Caki2 (cell line): ENCODE data around the gene CFAP57. TPM values are rescaled to one million over a fixed set of nuclear protein-coding genes. Genes with fewer than 3 reads are reported as not detected.

ENCODE experiments used
- DNase-seq: peaks from one replicate; pipeline ENCODE4 v3.0.0-alpha.2; 2015; ENCODE audit warnings: low read depth
- in situ Hi-C: cut with HindIII; loops from 2 replicates; pipeline ENCODE4 v1.10.0; 2016; ENCODE audit warnings: low sequenced_read_pairs, low pct_unique_long_range_greater_than_20kb, mixed read lengths
- total RNA-seq: library from RNA; depleted of rRNA; stranded (reverse); fragments of >200 nt; shearing (Covaris generic); gene quantifications from 2 replicates; pipeline ENCODE4 v1.2.3, GENCODE V29; 2014; ENCODE audit warnings: low replicate concordance; rRNA removed

CFAP57 gene
- total RNA-seq, 1 experiment from 2014 or later = 2.1 TPM

DNA sequence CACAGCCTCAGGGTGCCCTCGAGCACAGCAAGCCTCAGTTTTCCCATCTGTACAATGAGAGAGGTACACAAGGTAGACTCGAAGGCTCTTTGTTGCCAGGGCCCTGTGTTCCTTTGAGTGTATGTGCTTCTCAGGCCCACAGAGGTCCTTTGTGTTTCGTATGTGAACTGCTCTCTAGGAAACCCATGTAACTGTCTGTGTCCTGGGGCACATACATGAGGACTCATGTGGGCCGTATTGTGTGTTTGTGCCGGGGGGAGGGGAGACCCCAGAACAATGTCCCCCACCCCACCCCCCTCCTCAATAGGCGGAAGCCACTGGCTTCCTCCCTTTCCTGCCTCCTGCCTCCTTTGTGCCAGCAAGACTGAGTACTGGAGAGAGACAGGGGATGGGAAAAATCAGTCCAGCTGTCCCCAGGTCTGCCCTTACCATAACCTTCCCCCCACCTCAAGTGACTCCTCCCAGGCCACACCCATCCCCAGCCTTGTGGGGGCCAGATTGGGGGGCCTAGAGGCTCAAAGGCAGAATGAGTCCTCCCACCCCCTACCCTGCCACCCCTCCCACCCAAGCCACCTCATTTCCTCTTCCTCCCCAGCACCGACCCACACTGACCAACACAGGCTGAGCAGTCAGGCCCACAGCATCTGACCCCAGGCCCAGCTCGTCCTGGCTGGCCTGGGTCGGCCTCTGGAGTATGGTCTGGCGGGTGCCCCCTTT, 128.4 kb downstream of the CFAP57 start, which contains the start of gene TIE1:
Gene TIE1, plus strand, starts transcription at position 605 of the 717 bp plus-strand sequence. Its CDS starts 90 bp downstream, at position 695.
- no peak for DNase-seq
- in situ Hi-C loops = no loop called here

DNA sequence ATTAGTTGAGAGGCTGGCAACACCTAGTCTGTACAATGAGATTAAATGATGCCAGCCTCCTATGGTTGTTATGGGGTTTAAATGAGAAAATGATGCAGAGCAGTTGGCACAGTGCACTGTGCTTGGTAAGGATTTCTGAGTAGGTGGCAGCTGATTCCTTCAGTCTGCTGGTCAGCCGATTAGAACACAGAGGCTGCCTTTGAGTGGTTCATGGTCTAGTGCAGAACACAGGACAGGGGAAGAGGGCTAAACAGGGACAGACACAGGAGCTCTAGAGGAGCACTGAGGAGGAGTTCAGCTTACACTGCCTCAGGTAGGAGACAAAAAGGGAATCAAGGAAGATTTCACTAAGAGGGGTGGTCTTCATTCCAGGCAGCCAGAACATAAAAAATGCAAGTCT, 130.1 kb downstream of the CFAP57 start:
- in situ Hi-C loops = no loop called here
- DNase-seq = no peak

DNA sequence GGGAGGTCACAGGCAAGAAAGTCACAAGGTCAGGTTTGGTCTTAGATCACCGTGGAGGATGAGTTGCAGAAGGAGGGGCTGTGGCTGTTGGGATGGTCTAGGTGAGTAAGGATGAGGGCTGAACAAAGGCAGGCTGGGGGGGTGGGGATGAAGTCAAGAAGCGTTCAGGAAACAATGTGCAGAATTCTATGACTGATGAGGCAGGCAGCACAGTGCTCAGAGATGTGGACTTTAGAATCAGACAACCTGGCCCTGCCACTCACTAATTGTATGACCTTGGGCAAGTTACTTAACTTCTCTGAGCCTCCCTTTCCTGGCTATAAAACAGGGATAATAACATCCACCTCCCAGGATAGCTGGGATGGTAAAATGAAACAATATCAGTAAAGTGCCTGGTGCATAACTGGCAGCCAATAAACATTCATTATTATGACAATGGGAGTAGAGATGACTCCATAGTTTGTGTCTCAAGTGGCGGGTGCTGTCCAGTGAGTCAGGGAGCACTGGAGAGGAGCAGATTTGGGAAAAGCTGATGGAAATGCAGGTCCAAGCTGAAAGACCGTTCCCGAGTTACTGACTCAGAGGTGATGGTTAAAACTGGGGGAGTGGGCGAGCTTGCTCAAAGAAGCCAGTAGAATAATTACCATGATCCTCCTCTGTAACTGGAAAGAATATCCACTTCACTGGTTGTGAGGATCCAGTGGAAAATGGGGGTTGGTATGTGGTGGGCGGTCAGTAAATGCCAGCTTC, 130.8 kb downstream of the CFAP57 start:
- no peak for DNase-seq
- in situ Hi-C loops = no loop called here

DNA sequence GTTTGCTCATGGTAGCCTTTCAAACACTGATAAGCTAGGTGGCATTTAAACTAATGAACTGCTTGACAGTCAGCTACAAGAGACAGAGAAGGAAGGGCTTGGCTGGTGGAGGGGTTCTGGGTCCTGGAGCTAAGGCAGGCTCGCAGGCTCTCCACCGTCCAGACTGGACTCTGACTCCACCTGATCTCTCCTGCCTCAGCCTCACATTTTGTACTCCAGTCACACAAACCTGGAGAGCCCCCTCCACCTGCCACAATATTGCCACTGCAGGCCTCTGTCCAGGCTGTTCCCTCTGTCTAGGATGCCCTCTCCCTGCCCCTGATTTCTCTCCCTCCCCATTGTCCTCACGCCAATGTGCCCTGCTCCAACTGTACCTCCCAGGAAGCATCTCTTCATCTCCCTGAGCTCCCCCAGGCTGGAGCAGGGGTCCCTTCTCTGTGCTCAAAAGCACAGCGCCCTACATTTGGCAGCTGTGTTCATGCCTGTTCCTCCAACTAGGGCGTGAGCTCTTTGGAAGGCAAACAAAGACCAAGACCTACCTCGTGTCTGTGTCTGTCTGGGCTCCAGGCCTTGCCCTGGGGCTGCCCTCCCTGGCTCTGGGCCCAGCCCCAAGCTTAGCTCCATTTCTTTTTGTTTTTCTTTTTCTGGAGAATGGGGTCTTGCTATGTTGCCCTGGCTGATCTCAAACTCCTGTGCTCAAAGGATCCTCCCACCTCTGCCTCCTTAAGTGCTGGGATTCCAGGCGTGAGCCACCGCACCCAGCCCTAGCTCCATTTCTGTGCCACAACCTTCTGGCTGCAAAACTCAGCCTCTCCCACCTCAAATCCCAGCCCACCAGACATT, 131.6 kb downstream of the CFAP57 start:
- in situ Hi-C loops = no loop called here
- DNase-seq = no peak

Other genes starting within 250 kb of the CFAP57 start
- 549 and 560 TPM in 2 replicates for gene SLC2A1, start 213.5 kb upstream of the CFAP57 start, total RNA-seq
- gene EBNA1BP2, start within 50 bp of the CFAP57 start, total RNA-seq = 135 and 181 TPM in 2 replicates
- gene TMEM125, start 97.7 kb downstream of the CFAP57 start, total RNA-seq = not detected in 2 replicates
- not detected in 2 replicates for gene C1orf210, start 113.3 kb downstream of the CFAP57 start, total RNA-seq
- gene TIE1, start 128.7 kb downstream of the CFAP57 start, total RNA-seq = not detected in 2 replicates
- not detected in 2 replicates for gene MPL, start 165.5 kb downstream of the CFAP57 start, total RNA-seq
- 166 and 220 TPM in 2 replicates for gene CDC20, start 186.7 kb downstream of the CFAP57 start, total RNA-seq
- gene ELOVL1, start 195.7 kb downstream of the CFAP57 start, total RNA-seq = 92.7 and 104 TPM in 2 replicates
- 43.0 and 59.0 TPM in 2 replicates for gene MED8, start 217.5 kb downstream of the CFAP57 start, total RNA-seq
- gene SZT2, start 217.6 kb downstream of the CFAP57 start, total RNA-seq = 6.1 and 13.3 TPM in 2 replicates